Fibroblast of lung (primary cell): ENCODE measurements around the gene NEGR1.

Source experiments
- CTCF ChIP-seq, 2 donors: IDR thresholded peaks in 1 of 2; conservative IDR thresholded peaks in 1 of 2; 1 replicate in 1 of 2; 2 replicates in 1 of 2; pipeline ENCODE4 v1.5.1; 2011 to 2012; ENCODE audit warnings: low read length in 2 of 2, control low read depth in 1 of 2, inconsistent platforms in 1 of 2, low read depth in 1 of 2, mild to moderate bottlenecking in 1 of 2
- EZH2 ChIP-seq: IDR thresholded peaks from 2 replicates; pipeline ENCODE4 v1.5.1; 2012; ENCODE audit warnings: low read length, control low read depth, mild to moderate bottlenecking; ENCODE audit errors: missing control alignments

- TF ChIP-seq CTCF (conservative IDR thresholded peaks at IDR 0.05 in 1 of 2, IDR thresholded peaks at IDR 0.05 in 1 of 2; ENCODE audit: low read depth in 1 of 2, low read length in 2 of 2) (no peak), EZH2 (no peak)
These were observed 717.1 kb downstream of the NEGR1 start for GRCh38 chr1:71565262-71565661.
